NCI-H2227 (cell line): ENCODE measurements around the gene UTS2R.

Source experiments
- DNase-seq: peaks from one replicate; lab custom pipeline; 2025; ENCODE audit not compliant: unreplicated experiment; lab: John Stamatoyannopoulos, UW

UTS2R gene

DNA sequence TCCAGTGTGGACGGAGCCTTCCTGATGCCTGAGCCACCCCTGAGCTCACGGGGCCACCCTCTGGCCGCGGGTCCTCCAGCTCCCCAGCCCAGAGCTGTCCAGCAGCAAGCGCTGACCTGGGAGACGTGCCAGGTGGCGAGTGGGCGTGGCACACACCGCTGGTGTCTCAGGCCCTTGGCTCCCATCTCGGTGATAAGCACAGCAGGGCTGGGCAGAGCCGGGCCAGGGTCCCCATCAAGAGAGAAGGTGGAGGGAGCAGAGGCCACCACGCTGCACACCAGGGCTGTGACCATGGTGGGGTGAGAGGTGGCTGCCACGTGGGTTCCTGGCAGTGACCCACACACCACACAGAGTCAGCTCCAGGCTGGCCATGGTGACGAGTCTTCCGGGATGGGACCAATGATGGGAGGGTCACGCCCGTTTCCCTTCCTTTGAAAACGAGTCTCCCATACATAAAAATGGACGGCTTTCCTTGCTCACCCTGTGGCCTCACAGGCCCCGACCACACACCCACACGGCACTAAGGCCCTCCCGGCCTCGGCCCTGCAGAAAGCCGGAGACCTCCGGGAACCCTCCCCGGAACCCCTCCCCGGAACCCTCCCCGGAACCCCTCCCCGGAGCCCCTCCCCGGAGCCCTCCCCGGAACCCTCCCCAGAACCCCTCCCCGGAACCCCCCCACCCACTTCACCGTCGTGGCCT is 16.8 kb downstream of the UTS2R start:
- DNase-seq, result no peak

DNA sequence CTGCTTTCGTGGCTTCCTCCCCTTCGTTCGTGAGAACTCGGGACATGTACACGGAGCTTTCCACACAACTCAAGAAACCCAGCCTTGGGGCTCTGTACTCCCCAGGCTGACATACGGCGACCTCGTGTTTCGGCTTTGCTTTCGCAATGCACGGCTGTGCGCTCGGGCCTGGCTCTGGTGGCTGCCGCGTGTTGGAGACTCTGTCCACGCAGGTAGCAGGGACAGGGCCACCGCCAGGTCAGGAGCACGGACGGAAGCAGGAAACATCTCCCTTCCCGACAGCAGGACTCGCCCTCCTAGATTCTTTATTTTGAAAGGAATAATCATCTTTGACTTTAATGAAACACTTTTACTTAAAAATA is 17.3 kb downstream of the UTS2R start:
- DNase-seq, result no peak

DNA sequence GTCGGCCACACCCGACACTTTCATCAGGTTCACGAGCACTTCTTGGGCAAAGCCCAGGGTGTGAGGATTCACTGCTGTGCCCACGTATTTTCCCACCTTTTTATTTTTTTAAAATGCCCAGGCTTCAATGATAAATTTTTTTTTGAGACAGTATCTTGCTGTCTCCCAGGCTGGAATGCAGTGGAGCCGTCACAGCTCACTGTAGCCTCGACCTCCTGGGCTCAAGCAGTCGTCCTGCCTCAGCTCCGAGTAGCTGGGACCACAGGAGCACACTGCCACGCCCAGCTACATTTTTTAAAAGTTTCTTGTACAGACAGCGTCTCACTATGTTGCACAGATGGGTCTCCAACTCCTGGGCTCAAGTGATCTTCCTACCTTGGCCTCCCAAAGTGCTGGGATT is 17.8 kb downstream of the UTS2R start:
- no peak for DNase-seq

DNA sequence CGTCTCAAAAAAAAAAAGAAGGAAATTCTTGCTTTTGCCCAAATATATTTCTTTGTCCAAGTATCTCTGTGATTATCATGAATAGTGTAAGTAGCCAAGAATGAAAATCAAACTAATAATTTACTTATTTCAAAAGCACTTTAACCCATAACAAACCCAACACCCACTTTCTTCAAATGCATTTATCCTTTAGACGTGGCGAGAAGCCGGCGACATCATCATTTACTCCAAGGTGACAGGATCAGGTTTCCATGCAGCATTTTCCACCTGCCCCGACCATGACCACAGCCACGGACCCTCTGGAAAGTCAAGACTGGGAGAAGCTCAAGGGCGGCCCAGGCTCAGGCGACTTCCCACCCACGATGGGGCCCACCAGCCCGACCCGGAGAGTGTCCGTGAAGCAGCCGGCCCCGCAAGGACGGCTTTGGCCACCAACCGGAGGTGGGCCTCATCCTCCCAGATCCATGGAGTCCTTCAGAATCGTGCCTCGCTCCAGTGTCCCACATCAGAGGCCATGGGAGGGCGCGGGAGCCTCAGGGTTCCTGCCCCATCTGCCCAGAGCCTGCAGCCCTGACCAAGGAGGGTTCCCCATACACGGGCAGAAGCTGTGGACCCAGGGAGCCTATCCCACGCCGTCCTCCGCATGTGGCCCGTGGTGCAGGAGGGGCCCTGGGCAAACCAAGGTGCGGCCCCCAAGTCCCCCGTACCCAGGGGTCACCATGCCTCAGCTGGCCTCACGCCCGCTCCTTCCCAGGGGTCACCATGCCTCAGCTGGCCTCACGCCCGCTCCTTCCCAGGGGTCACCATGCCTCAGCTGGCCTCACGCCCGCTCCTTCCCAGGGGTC is 18.7 kb downstream of the UTS2R start:
- DNase-seq, result no peak

DNA sequence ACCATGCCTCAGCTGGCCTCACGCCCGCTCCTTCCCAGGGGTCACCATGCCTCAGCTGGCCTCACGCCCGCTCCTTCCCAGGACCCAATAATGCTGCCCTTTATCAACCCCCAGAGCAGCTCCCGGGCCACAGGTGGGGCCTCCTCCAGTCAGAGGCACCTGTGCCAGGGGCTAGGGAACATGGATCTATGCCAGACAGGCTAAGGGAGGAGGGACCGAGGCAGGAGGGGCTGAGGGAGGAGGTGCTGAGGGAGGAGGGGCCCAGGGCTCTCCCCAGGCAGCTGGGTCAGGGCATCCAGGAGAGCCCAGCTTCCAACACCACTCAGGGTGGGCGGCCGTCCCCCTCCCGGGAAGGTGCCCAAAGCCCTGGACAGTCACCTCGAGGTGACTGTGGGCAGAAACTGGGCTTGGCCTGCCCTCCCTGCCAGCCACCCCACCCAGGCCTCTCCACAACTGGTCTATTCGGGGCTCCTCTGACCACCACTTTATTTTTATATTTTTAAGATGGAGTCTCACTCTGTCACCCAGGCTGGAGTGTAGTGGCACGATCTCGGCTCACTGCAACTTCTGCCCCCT is 19.4 kb downstream of the UTS2R start:
- DNase-seq, result no peak

DNA sequence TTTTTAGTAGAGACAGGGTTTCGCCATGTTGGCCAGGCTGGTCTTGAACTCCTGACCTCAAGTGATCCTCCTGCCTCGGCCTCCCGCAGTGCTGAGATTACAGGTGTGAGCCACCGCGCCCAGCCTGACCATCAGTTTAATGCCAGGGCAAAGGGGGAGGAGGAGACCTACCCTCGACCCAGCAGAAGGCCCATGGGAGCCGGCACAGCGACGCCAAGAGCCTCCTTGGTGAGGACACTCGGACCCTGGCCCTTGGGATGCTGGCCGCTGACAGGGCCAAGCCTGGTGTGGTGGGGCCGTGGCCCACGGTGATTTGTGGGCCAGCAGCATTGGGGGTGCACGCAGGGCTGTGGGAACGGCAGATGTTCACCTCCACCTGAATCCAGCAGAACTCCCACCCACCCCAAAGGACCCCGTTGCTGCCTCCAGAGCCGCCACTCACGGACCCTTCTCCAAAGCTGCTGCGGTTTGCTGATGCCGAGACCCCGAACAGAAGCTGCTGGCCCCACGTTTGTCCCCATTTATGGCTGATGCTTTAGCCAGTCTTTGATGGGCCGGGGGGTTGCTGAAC is 20.0 kb downstream of the UTS2R start:
- DNase-seq, result no peak

DNA sequence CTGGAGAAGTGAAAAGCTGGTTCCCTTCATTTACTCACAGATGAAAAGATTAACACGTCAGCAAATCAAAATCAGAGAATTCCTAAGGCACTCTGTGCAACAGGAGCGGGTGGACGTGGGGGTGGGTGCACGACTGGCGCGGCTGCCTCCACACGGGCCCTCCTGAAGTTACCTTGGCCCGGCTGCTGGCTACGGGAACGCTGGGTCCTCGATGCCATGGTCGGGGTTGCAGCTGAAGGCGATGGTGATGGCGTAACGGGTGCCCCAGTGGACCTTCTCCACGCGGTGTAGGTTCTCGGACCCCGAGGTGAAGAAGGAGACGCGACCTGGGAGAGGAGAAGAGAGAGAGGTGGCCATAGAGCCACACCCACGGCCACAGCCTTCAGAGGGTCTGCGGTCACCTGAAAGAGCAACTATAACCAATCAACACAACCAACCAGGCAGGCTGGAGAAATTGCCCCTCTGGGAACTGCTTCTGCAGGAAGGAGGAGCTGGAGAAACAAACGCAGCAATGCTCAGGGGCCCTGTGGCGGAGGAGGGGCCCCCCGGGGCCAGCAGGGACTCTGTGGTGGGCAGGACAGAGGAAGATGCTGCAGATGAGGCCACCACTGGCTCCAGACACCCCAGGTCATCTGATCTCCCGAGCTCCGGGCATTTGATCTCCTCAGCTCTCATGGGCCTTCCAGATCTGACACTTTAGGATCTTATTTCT is 20.8 kb downstream of the UTS2R start:
- no peak for DNase-seq

DNA sequence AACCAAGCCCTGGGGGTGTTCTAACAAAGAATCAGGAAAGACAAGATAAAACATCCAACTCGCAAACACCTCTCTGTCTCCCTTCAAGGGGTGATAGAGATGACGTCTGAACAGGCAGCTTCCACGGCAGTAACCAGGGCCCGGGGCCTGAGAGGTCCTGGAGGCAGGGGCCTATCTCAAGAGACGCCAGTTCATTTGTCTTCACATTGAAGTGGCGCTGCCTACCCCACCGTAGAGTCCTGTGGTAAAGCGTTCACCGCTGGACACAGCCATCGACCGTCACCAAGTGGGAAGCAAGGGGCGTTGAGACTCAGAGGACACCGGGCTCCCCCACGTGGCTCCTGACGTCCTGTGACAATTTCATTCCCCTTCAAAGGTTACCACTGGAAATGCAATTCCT is 21.4 kb downstream of the UTS2R start:
- no peak for DNase-seq

DNA sequence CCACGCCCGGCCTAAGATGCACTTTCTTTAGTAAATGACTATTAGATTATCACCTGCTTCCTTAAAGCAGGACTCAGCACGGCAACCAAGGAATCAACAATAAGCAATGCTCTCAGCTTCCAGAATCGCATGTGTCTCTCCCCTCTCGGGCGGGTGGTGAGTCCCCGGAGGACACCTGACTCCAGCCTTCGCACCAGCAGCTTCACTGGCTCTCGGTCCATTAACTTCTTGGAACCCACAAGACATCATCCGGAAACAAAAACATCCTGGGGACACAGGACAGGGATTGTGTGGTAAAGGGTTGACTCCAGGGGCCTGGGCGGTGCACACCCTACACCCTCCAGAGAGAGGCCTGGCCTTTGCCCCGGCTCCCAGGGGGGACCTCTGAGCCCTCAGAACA is 22.7 kb downstream of the UTS2R start:
- no peak for DNase-seq

DNA sequence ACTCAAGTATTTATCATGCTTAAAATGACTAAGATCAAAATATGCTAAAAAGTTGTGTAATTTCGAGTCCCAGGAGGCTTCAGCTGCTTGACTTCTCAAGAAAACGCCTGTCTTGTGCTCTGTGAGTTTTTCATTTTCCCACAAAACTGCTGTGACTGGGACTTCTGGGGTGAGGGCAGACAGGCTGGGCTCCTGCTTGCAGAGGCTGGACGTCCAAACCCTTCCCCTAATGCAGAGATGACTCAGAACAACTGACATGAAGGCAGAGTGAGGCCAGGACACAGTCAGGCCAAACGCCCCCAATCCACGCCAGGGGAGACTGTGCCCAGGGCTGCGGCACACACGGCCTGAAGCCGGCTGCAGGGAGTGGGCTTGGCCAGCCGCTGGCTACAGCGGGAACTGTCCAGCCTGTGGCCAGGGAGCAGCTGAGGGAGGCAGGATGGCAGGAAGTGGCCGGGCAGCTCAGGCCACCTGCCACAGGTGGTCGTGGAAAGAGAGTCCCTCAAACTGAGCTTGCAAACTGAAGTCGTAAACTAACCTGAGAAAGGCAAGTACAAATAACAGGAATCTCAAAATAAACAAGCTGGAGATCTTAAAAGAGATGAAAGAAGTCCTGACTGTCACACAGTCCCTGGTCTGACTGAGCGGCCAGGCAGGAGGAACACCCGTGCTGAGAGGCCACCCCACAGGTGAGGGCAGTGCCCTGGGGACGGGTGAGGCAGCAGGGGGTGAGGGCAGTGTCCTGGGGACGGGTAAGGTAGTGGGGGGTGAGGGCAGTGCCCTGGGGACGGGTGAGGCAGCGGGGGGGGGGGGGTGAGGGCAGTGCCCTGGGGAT is 25.3 kb downstream of the UTS2R start:
- DNase-seq, result no peak

DNA sequence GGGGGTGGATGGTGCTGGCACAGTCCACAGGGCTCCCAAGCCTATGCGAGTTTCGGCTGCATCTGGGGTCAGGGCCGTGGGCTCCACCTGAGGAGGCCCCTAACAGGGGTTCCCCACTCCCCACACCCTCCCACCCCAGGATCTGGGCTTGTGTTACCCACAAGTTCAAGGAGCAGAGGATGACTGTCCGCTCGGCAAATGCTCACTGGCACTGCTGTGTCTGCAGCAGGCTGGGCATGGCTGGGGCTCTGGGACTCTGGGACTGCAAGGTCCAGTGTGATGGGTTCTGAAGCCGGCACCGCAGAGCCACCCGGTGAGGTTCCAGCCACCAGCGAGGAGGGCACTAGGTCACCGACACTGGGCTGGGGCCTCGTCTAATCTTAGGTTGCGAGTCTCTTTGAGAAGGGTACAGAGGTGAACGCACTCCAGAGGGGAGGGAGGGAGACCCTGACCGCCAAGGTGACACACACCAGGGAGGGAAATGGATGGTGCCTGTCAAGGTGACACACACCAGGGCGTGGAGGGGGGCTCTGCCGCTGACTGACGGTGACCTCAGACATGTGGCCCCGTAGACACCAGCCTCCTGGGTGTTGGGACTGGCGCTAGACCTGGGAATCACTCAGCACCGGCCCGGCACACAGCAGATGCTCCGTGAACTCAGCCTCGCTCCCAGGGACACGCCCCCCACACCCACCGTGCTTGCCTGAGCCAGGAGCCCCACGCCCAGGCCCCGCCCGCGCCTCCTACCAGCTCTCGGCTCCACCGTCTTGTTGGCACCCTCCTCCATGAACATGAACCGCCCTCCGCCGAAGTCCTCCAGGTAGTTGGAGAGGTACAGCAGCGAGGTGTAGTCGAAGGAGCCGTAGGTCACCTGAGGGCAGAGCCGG is 26.1 kb downstream of the UTS2R start:
- DNase-seq, result no peak

DNA sequence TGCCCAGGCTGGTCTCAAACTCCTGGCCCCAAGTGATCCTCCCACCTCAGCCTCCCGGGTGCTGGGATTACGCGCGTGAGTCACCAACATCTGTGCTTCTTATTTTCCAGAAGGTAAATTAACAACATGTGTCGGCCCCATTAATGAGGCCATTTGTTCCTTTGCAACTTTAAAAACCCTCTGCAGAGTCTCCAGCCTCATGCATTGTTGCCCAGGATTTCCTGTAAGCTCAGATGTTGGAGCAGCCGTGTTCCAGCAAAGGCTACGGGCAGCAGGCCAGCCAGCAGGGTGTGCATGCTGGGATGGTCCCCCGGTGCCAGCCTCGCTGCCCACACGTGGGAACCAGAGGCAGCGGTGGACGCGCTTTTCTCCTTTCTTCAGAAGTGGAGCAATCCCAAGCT is 27.5 kb downstream of the UTS2R start:
- no peak for DNase-seq

DNA sequence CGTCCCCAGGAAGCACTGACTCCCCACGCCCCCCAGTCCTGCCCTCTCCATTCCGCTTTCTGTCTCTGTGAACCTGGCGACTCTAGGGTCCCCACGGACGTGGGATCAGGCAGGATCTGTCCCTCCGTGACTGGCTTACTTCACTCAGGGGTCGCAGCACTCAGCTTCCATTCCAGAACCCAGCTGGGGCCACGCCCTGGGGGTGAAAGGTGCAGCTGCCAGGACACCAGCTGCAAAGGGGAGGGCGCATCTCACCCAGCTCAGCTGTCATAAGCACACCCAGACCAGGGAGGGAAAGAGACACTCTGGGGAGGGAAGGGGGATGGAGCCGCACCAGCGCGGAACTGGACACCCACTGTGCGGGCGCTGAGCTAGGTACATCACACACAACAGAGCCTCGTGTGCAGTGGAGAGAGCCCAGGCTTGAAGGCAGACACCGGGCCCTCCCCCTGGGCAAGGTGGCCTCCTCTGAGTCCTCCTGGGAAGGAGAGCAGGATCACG is 28.1 kb downstream of the UTS2R start:
- DNase-seq, result no peak

DNA sequence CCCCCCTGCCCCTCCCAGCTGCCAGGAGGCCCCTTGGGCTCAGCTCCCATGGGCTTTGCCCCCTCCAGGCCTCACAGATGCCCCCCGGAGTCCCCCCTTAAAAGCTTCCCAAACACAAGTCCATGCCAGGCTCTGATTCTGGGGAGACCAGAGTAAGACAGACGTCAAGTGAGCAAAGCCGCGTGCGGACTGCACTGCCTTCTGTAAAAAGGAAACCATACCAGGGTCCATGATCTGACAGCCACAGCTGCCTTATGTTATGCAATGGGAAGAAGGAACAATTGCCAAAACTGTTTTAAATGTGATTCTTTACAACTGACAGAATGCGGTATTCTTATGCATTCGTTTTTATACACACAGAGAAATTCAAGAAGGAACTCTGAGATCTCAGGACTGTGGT is 28.6 kb downstream of the UTS2R start:
- DNase-seq, result no peak

DNA sequence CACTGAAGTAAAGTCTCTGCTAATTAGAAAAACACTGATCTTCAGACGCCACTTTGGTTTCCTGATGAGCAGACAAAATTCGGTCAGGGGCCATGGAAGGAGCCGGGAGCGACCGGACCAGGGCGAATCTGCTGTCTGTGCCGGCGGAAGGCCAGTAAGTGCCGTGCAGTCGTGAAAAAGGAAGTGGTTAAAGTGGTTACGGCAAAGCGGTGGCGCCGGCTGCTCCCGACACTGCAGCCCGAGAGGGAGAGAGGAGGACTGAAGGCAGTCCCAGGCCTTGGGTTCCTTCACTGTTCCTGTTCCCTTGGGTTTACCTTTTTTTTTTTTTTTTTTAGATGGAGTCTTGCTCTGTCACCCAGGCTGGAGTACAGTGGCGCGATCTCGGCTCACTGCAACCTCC is 29.3 kb downstream of the UTS2R start:
- no peak for DNase-seq

DNA sequence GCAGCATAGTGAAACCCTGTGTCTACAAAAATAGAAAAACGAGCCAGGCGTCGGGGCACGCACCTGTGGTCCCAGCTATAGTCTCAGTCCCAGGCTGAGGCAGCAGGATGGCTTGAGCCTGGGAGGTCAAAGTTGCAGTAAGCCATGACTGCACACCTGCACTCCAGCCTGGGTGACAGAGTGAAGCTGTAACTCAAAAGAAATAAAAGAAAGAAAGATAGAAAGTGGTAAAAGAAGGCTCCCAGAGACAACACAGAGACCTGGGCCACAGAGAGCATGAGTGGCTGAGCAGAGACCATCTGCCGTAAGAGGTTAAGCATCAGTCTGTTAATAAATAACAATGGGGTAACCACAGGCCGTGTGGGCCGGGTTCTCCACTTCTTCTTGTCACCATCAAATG is 31.3 kb downstream of the UTS2R start:
- DNase-seq, result no peak

DNA sequence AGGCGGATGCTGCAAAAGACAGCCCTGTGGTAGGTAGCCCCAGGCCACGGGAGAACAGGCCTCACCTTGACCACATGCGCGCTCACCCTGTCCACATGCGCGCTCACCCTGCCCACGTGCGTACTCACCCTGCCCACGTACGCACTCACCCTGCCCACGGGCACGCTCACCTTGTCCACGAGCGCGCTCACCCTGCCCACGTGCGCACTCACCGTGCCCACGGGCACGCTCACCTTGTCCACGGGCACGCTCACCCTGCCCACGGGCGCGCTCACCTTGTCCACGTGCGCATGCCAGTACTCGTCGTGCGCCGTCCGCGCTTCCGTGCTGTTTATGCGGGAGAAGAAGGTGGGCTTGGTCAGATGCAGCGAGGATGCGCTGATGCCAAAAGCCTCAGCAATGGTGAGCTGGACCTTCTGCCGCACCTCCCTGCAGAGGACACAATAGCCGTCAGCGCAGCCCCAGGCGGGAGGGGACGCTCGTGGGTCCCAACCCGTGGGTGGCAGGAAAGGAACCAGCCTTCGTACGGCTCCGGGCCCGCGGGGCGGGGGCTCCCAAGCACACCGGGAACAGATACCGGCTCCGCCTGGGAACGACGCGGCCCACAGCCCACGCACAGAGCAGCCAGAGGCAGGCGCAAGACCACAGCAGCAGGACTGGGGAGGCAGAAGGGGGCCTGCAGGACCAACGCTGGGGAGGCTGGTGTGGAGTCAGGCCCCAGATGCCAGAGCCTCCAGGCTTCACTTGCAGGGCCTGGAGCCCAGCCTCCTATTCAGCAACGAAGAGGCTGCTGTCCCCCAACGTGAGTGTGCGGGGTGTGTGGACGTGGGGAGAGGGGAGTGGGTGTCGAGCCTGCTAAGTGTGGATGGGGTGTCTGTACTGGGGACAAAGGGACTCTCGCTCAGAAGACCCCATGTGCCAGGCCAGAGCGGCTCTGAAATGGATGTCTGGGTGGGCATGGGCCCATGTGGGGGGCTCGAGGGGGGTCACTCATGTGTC is 32.4 kb downstream of the UTS2R start:
- no peak for DNase-seq

DNA sequence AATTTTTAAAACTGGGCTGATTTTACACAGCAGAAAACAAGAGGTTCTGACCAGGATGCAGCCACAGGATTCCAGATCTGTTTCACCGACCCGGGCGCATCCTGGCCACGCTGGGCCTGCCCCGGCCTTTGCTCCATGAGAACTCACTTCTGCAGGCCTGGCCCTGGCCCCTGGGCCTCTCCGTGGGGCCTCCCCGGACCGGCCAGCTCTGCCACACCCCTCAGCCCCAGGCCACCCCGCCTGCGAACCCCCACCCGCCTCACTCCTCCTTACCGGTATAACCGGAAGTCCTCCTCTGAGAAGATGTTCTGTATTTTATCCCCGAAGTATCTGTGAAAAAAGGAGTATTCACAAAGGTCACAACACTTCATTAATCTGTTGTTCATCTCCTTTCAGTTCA is 33.5 kb downstream of the UTS2R start:
- DNase-seq, result no peak
